ENCODE measurements around the gene SERP2.

- no peak for TF ChIP-seq CTCF (IDR thresholded peaks at IDR 0.05 in 2 of 3, conservative IDR thresholded peaks at IDR 0.05 in 1 of 3; ENCODE audit: borderline replicate concordance in 1 of 3, insufficient read depth in 1 of 3, low read depth in 2 of 3, low read length in 2 of 3)
- TF ChIP-seq POLR2AphosphoS5 (IDR thresholded peaks at IDR 0.05; ENCODE audit: low read depth, low read length): peak; percentile 69
- no peak for TF ChIP-seq RAD21 (IDR thresholded peaks at IDR 0.05; ENCODE audit: low read depth)
- no peak for TF ChIP-seq SP1 (IDR thresholded peaks at IDR 0.05; ENCODE audit: low read depth)
- no peak for TF ChIP-seq FOSL1 (IDR thresholded peaks at IDR 0.05; ENCODE audit: low read depth)
- TF ChIP-seq MAX (IDR thresholded peaks at IDR 0.05): no peak
- TF ChIP-seq CBX3 (IDR thresholded peaks at IDR 0.05; ENCODE audit: low read depth): no peak
- peak; percentile 15 for TF ChIP-seq POLR2A (IDR thresholded peaks at IDR 0.05; ENCODE audit: borderline replicate concordance, extremely low read depth, insufficient read depth, insufficient read length)
- TF ChIP-seq, protein P1, sequence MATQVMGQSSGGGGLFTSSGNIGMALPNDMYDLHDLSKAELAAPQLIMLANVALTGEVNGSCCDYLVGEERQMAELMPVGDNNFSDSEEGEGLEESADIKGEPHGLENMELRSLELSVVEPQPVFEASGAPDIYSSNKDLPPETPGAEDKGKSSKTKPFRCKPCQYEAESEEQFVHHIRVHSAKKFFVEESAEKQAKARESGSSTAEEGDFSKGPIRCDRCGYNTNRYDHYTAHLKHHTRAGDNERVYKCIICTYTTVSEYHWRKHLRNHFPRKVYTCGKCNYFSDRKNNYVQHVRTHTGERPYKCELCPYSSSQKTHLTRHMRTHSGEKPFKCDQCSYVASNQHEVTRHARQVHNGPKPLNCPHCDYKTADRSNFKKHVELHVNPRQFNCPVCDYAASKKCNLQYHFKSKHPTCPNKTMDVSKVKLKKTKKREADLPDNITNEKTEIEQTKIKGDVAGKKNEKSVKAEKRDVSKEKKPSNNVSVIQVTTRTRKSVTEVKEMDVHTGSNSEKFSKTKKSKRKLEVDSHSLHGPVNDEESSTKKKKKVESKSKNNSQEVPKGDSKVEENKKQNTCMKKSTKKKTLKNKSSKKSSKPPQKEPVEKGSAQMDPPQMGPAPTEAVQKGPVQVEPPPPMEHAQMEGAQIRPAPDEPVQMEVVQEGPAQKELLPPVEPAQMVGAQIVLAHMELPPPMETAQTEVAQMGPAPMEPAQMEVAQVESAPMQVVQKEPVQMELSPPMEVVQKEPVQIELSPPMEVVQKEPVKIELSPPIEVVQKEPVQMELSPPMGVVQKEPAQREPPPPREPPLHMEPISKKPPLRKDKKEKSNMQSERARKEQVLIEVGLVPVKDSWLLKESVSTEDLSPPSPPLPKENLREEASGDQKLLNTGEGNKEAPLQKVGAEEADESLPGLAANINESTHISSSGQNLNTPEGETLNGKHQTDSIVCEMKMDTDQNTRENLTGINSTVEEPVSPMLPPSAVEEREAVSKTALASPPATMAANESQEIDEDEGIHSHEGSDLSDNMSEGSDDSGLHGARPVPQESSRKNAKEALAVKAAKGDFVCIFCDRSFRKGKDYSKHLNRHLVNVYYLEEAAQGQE (IDR thresholded peaks at IDR 0.05; ENCODE audit: low read depth): no peak
- TF ChIP-seq EGR1 (IDR thresholded peaks at IDR 0.05; ENCODE audit: low read depth): no peak
Observed at GRCh38 chr13:44435142-44435918, 61.7 kb downstream of the SERP2 start.

Measured in HCT116 (cell line).